ENCODE data around the gene PRLR. TPM values are rescaled to one million over a fixed set of nuclear protein-coding genes. Genes with fewer than 3 reads are reported as not detected.

Gene PRLR
- total RNA-seq, 2 donors from 2014 or later: 1.1 to 7.1 TPM

Other genes with a start within 250 kb of the PRLR start
- not detected for gene AGXT2, start 182.5 kb downstream of the PRLR start, total RNA-seq

Data from prostate gland (tissue), 2 donors.